GM12873 (cell line): ENCODE results near the gene PTPRD.

Experiments used
- CTCF ChIP-seq: IDR thresholded peaks from 2 replicates; pipeline ENCODE4 v1.5.1; 2012; ENCODE audit warnings: low read depth, mild to moderate bottlenecking, moderate library complexity, low read length, control low read depth; ENCODE audit not compliant: insufficient read depth; ENCODE audit errors: missing control alignments

The PTPRD gene

GRCh38 chr9:9352877-9353481 lies 1259.8 kb downstream of the PTPRD start:
- peak; percentile 53 for TF ChIP-seq CTCF

- no peak for TF ChIP-seq CTCF
These were observed 1271.6 kb downstream of the PTPRD start for GRCh38 chr9:9341203-9341602.

- no peak for TF ChIP-seq CTCF
These were observed 1275.7 kb downstream of the PTPRD start for GRCh38 chr9:9337129-9337528.

- TF ChIP-seq CTCF: no peak
These were observed 1286.1 kb downstream of the PTPRD start for GRCh38 chr9:9326749-9327148.

- no peak for TF ChIP-seq CTCF
These were observed 1293.8 kb downstream of the PTPRD start for GRCh38 chr9:9319007-9319406.

GRCh38 chr9:9305600-9305999 lies 1307.2 kb downstream of the PTPRD start:
- no peak for TF ChIP-seq CTCF

GRCh38 chr9:9299134-9299533 lies 1313.7 kb downstream of the PTPRD start:
- TF ChIP-seq CTCF: no peak

GRCh38 chr9:9286001-9286400 lies 1326.8 kb downstream of the PTPRD start:
- no peak for TF ChIP-seq CTCF
